HEK293 (cell line): ENCODE results near the gene LIG3.

ENCODE experiments used
- CTCF ChIA-PET: fragments of 350-600 bp; formaldehyde crosslinking; extraction: SDS; loops from one replicate; lab custom pipeline; 2021; ENCODE audit warnings: antibody characterized with exemption; lab: Yijun Ruan, JAX
- POLR2A ChIA-PET: fragments of 300-600 bp; formaldehyde crosslinking; extraction: SDS; loops from one replicate; lab custom pipeline; 2020; ENCODE audit warnings: antibody characterized with exemption, inconsistent platforms; lab: Yijun Ruan, JAX
- H3K27ac ChIP-seq: fragments of 200-500 bp; sonication (Bioruptor generic); 2 replicates; pipeline ENCODE4 v1.5.1; 2014; ENCODE audit warnings: low read depth, low read length, control low read depth, inconsistent platforms; ENCODE audit errors: extremely low read depth
- H3K36me3 ChIP-seq, 2 experiments: fragments of 200-500 bp in 1 of 2; sonication (Bioruptor generic) in 1 of 2; 1 replicate in 1 of 2; 2 replicates in 1 of 2; pipeline ENCODE4 v1.5.1; 2014 to 2017; ENCODE audit warnings: inconsistent platforms in 2 of 2, low read length in 2 of 2; ENCODE audit not compliant: control insufficient read depth in 2 of 2, insufficient read depth in 1 of 2
- H3K4me1 ChIP-seq: fragments of 200-500 bp; sonication (Bioruptor generic); 2 replicates; pipeline ENCODE4 v1.5.1; 2014; ENCODE audit warnings: mild to moderate bottlenecking, low read length, inconsistent platforms; ENCODE audit not compliant: control insufficient read depth, insufficient read depth
- H3K4me3 ChIP-seq: 2 replicates; pipeline ENCODE4 v1.5.1; 2011; ENCODE audit warnings: low read depth, mild to moderate bottlenecking, control low read depth, low read length, moderate library complexity
- H3K9me3 ChIP-seq: fragments of 200-500 bp; sonication (Bioruptor generic); 2 replicates; pipeline ENCODE4 v1.5.1; 2014; ENCODE audit warnings: low read depth, low read length, inconsistent platforms; ENCODE audit not compliant: control insufficient read depth, insufficient read depth
- KLF10 ChIP-seq: fragments of 450-650 bp; IDR thresholded peaks from 2 replicates; pipeline ENCODE4 v1.5.1; 2018; ENCODE audit warnings: missing biosample characterization, mild to moderate bottlenecking, missing genetic modification characterization
- SP2 ChIP-seq: fragments of 450-650 bp; formaldehyde crosslinking; IDR thresholded peaks from 2 replicates; pipeline ENCODE4 v1.5.1; 2016; ENCODE audit warnings: missing biosample characterization, missing genetic modification characterization
- ZBTB17 ChIP-seq: fragments of 450-650 bp; formaldehyde crosslinking; IDR thresholded peaks from 2 replicates; pipeline ENCODE4 v1.5.1; 2016; ENCODE audit warnings: missing biosample characterization, missing genetic modification characterization
- ZBTB21 ChIP-seq: fragments of 450-650 bp; formaldehyde crosslinking; IDR thresholded peaks from 2 replicates; pipeline ENCODE4 v1.5.1; 2017; ENCODE audit warnings: missing biosample characterization, missing genetic modification characterization
- ZIC2 ChIP-seq: fragments of 450-650 bp; formaldehyde crosslinking; IDR thresholded peaks from 2 replicates; pipeline ENCODE4 v1.5.1; 2016; ENCODE audit warnings: missing biosample characterization, missing genetic modification characterization
- ZNF121 ChIP-seq: fragments of 450-650 bp; formaldehyde crosslinking; IDR thresholded peaks from 2 replicates; pipeline ENCODE4 v1.5.1; 2016; ENCODE audit warnings: missing biosample characterization, missing genetic modification characterization
- ZNF174 ChIP-seq: fragments of 450-650 bp; formaldehyde crosslinking; IDR thresholded peaks from 2 replicates; pipeline ENCODE4 v1.5.0; 2017; ENCODE audit warnings: missing biosample characterization, mild to moderate bottlenecking, missing genetic modification characterization
- ZNF366 ChIP-seq: fragments of 450-650 bp; formaldehyde crosslinking; conservative IDR thresholded peaks from 2 replicates; pipeline ENCODE4 v1.5.1; 2016; ENCODE audit warnings: missing biosample characterization, missing genetic modification characterization
- ZNF423 ChIP-seq: fragments of 450-650 bp; formaldehyde crosslinking; IDR thresholded peaks from 2 replicates; pipeline ENCODE4 v1.5.1; 2016; ENCODE audit warnings: missing biosample characterization, missing genetic modification characterization
- ZNF426 ChIP-seq: fragments of 450-650 bp; formaldehyde crosslinking; IDR thresholded peaks from 2 replicates; pipeline ENCODE4 v1.5.1; 2017; ENCODE audit warnings: missing biosample characterization, missing genetic modification characterization, mild to moderate bottlenecking, inconsistent platforms, moderate library complexity
- ZNF48 ChIP-seq: fragments of 450-650 bp; formaldehyde crosslinking; IDR thresholded peaks from 2 replicates; pipeline ENCODE4 v1.5.1; 2016; ENCODE audit warnings: missing biosample characterization, missing genetic modification characterization
- ZNF501 ChIP-seq: fragments of 450-650 bp; formaldehyde crosslinking; IDR thresholded peaks from 2 replicates; pipeline ENCODE4 v1.5.1; 2016; ENCODE audit warnings: missing biosample characterization, missing genetic modification characterization
- ZNF560 ChIP-seq: fragments of 450-650 bp; formaldehyde crosslinking; IDR thresholded peaks from 2 replicates; pipeline ENCODE4 v1.5.1; 2017; ENCODE audit warnings: missing biosample characterization, missing genetic modification characterization, borderline replicate concordance
- ZNF658 ChIP-seq: fragments of 450-650 bp; formaldehyde crosslinking; IDR thresholded peaks from 2 replicates; pipeline ENCODE4; 2016; ENCODE audit warnings: missing biosample characterization, missing genetic modification characterization
- ZNF747 ChIP-seq: fragments of 450-650 bp; formaldehyde crosslinking; IDR thresholded peaks from 2 replicates; pipeline ENCODE4 v1.5.1; 2016; ENCODE audit warnings: missing biosample characterization, missing genetic modification characterization
- ZNF776 ChIP-seq: fragments of 450-650 bp; formaldehyde crosslinking; IDR thresholded peaks from 2 replicates; pipeline ENCODE4 v1.5.0; 2017; ENCODE audit warnings: missing biosample characterization, missing genetic modification characterization, borderline replicate concordance
- ZNF792 ChIP-seq: fragments of 450-650 bp; formaldehyde crosslinking; IDR thresholded peaks from 2 replicates; pipeline ENCODE4 v1.5.1; 2016; ENCODE audit warnings: missing biosample characterization, missing genetic modification characterization
- ZSCAN16 ChIP-seq: fragments of 450-650 bp; formaldehyde crosslinking; IDR thresholded peaks from 2 replicates; pipeline ENCODE4 v1.5.1; 2016; ENCODE audit warnings: missing biosample characterization, missing genetic modification characterization
- TF ChIP-seq, protein P1 (sequence below): fragments of 450-650 bp; formaldehyde crosslinking; IDR thresholded peaks from 2 replicates; pipeline ENCODE4; 2016; ENCODE audit warnings: missing biosample characterization, missing genetic modification characterization
- TF ChIP-seq, protein P2 (sequence below): fragments of 450-650 bp; formaldehyde crosslinking; IDR thresholded peaks from 2 replicates; pipeline ENCODE4 v1.5.1; 2017; ENCODE audit warnings: missing biosample characterization, missing genetic modification characterization
- TF ChIP-seq, protein P3 (sequence below): fragments of 450-650 bp; formaldehyde crosslinking; conservative IDR thresholded peaks from 2 replicates; pipeline ENCODE4 v1.5.1; 2016; ENCODE audit warnings: low read depth, missing biosample characterization, missing genetic modification characterization
- TF ChIP-seq, protein P4 (sequence below): fragments of 450-650 bp; formaldehyde crosslinking; IDR thresholded peaks from 2 replicates; pipeline ENCODE4 v1.5.1; 2016; ENCODE audit warnings: missing biosample characterization, missing genetic modification characterization
- TF ChIP-seq, protein P5 (sequence below): fragments of 450-650 bp; formaldehyde crosslinking; IDR thresholded peaks from 2 replicates; pipeline ENCODE4 v1.5.1; 2016; ENCODE audit warnings: missing biosample characterization, missing genetic modification characterization

Gene LIG3

DNA sequence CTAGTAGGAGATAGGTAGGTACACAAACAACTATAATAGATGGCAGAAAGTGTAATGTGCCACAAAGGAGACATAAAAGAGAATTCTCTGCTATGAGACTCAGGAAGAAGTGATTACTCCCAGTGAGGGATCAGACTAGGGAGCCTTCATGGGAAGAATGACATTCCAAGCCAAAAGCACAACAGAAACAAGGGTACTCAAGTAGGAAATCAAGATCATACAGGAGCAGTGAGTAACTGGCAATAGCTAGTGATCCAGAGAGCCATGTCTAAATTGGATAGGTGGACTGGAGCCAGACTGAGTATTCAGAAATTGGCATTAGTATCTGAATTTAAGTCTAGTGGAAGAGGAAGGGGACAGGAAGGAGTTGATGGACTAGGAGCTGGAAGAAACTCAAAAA is 72.5 kb downstream of the LIG3 start:
- Histone ChIP-seq H3K9me3 (no peaks in the 10 kb centered on the region), H3K27ac (no peak overlapping the region), H3K4me1 (peaks cover 7% of the 10 kb centered on the region), H3K36me3 (no peaks in the 10 kb centered on the region), H3K4me3 (no peak overlapping the region)
- TF ChIP-seq ZNF121, result no peak
- TF ChIP-seq ZNF747, result no peak
- no peak for TF ChIP-seq ZNF501 (tag by site-specific recombination)
- no peak for TF ChIP-seq ZNF776 (tag by site-specific recombination)
- TF ChIP-seq ZNF426 (tag by site-specific recombination), result no peak
- no peak for TF ChIP-seq KLF10 (tag by site-specific recombination)
- TF ChIP-seq, protein P1, sequence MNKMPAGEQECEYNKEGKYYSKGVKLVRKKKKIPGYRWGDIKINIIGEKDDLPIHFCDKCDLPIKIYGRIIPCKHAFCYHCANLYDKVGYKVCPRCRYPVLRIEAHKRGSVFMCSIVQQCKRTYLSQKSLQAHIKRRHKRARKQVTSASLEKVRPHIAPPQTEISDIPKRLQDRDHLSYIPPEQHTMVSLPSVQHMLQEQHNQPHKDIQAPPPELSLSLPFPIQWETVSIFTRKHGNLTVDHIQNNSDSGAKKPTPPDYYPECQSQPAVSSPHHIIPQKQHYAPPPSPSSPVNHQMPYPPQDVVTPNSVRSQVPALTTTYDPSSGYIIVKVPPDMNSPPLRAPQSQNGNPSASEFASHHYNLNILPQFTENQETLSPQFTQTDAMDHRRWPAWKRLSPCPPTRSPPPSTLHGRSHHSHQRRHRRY, result no peak
- no peak for TF ChIP-seq ZIC2 (tag by site-specific recombination)
- ChIA-PET POLR2A (no interaction called here), CTCF (interaction anchor here (0.5 to 1.5 kb wide), 2 partner anchors 13 to 35 kb away, joined by 3 to 4 read pairs; no protein-coding TSS in a partner anchor)

DNA sequence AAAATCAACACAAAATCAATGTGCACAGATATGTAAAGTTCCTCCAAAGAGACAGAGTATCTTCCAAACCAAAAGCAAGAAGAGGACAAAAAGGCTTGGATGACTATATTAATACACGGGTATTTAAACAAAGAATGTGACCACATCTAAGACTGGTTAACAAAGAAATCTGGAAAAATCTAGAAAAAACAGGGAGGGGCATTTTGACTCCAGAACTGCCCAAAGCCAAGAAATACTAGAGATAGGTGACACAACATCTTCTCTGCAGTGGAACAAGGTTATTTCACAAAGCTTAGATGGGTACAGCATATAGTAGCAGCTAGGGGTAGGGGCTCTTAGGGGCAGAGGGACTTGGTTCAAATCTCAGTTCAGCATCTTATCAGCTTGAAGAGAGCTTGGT is 72.9 kb downstream of the LIG3 start:
- Histone ChIP-seq H3K36me3 (no peaks in the 10 kb centered on the region), H3K4me3 (no peak overlapping the region), H3K4me1 (peaks cover 7% of the 10 kb centered on the region), H3K27ac (no peak overlapping the region), H3K9me3 (no peaks in the 10 kb centered on the region)
- CTCF ChIA-PET, result interaction anchor here (0.5 to 1.7 kb wide), 3 partner anchors 13 to 36 kb away, joined by 3 to 4 read pairs (median 3); no protein-coding TSS in a partner anchor
- POLR2A ChIA-PET, result no interaction called here
- TF ChIP-seq ZNF48 (no peak), ZNF174 (no peak), ZSCAN16 (tag by site-specific recombination) (no peak), ZBTB17 (tag by site-specific recombination) (no peak), ZNF366 (no peak), SP2 (tag by site-specific recombination) (no peak), ZBTB21 (tag by site-specific recombination) (no peak), ZNF423 (no peak), ZNF658 (tag by site-specific recombination) (no peak), ZNF560 (no peak), ZNF792 (no peak)
- TF ChIP-seq, protein P2, sequence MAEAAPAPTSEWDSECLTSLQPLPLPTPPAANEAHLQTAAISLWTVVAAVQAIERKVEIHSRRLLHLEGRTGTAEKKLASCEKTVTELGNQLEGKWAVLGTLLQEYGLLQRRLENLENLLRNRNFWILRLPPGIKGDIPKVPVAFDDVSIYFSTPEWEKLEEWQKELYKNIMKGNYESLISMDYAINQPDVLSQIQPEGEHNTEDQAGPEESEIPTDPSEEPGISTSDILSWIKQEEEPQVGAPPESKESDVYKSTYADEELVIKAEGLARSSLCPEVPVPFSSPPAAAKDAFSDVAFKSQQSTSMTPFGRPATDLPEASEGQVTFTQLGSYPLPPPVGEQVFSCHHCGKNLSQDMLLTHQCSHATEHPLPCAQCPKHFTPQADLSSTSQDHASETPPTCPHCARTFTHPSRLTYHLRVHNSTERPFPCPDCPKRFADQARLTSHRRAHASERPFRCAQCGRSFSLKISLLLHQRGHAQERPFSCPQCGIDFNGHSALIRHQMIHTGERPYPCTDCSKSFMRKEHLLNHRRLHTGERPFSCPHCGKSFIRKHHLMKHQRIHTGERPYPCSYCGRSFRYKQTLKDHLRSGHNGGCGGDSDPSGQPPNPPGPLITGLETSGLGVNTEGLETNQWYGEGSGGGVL (tag by site-specific recombination), result no peak
- TF ChIP-seq, protein P3, sequence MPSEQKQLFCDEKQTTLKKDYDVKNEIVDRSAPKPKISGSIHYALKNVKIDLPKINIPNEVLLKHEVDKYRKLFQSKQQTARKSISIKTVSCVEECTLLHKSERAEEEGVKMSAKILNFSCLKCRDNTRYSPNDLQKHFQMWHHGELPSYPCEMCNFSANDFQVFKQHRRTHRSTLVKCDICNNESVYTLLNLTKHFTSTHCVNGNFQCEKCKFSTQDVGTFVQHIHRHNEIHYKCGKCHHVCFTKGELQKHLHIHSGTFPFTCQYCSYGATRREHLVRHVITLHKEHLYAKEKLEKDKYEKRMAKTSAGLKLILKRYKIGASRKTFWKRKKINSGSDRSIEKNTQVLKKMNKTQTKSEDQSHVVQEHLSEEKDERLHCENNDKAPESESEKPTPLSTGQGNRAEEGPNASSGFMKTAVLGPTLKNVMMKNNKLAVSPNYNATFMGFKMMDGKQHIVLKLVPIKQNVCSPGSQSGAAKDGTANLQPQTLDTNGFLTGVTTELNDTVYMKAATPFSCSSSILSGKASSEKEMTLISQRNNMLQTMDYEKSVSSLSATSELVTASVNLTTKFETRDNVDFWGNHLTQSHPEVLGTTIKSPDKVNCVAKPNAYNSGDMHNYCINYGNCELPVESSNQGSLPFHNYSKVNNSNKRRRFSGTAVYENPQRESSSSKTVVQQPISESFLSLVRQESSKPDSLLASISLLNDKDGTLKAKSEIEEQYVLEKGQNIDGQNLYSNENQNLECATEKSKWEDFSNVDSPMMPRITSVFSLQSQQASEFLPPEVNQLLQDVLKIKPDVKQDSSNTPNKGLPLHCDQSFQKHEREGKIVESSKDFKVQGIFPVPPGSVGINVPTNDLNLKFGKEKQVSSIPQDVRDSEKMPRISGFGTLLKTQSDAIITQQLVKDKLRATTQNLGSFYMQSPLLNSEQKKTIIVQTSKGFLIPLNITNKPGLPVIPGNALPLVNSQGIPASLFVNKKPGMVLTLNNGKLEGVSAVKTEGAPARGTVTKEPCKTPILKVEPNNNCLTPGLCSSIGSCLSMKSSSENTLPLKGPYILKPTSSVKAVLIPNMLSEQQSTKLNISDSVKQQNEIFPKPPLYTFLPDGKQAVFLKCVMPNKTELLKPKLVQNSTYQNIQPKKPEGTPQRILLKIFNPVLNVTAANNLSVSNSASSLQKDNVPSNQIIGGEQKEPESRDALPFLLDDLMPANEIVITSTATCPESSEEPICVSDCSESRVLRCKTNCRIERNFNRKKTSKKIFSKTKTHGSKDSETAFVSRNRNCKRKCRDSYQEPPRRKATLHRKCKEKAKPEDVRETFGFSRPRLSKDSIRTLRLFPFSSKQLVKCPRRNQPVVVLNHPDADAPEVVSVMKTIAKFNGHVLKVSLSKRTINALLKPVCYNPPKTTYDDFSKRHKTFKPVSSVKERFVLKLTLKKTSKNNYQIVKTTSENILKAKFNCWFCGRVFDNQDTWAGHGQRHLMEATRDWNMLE (tag by site-specific recombination), result no peak
- TF ChIP-seq, protein P4, sequence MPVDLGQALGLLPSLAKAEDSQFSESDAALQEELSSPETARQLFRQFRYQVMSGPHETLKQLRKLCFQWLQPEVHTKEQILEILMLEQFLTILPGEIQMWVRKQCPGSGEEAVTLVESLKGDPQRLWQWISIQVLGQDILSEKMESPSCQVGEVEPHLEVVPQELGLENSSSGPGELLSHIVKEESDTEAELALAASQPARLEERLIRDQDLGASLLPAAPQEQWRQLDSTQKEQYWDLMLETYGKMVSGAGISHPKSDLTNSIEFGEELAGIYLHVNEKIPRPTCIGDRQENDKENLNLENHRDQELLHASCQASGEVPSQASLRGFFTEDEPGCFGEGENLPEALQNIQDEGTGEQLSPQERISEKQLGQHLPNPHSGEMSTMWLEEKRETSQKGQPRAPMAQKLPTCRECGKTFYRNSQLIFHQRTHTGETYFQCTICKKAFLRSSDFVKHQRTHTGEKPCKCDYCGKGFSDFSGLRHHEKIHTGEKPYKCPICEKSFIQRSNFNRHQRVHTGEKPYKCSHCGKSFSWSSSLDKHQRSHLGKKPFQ (tag by site-specific recombination), result no peak
- TF ChIP-seq, protein P5, sequence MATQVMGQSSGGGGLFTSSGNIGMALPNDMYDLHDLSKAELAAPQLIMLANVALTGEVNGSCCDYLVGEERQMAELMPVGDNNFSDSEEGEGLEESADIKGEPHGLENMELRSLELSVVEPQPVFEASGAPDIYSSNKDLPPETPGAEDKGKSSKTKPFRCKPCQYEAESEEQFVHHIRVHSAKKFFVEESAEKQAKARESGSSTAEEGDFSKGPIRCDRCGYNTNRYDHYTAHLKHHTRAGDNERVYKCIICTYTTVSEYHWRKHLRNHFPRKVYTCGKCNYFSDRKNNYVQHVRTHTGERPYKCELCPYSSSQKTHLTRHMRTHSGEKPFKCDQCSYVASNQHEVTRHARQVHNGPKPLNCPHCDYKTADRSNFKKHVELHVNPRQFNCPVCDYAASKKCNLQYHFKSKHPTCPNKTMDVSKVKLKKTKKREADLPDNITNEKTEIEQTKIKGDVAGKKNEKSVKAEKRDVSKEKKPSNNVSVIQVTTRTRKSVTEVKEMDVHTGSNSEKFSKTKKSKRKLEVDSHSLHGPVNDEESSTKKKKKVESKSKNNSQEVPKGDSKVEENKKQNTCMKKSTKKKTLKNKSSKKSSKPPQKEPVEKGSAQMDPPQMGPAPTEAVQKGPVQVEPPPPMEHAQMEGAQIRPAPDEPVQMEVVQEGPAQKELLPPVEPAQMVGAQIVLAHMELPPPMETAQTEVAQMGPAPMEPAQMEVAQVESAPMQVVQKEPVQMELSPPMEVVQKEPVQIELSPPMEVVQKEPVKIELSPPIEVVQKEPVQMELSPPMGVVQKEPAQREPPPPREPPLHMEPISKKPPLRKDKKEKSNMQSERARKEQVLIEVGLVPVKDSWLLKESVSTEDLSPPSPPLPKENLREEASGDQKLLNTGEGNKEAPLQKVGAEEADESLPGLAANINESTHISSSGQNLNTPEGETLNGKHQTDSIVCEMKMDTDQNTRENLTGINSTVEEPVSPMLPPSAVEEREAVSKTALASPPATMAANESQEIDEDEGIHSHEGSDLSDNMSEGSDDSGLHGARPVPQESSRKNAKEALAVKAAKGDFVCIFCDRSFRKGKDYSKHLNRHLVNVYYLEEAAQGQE, result no peak
